NCI-H2196 (cell line): Measurements from ENCODE around the gene PKNOX2.

Experiments used
- DNase-seq: peaks from one replicate; lab custom pipeline; 2025; ENCODE audit not compliant: unreplicated experiment; lab: John Stamatoyannopoulos, UW

The PKNOX2 gene

DNA sequence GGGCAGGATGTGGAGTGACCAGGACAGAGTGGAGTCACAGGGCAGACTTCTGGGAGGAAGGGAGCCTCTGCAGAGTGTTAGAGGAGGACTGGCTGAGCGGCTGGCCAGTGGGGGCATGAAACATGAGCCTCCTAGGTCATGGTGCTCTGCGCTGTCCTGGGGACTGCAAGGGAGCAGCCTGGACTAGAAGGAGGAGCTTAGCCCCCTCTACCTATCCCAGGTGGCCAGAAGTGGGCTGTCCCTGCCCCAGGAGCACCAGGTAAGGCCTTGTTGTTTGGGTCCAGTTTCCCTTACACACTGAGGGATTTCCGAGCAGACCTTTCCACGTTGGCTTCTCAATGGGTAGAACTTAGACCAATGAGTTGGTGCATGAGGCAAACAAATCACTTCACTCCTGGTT lies 7.4 kb downstream of the PKNOX2 start:
- no peak for DNase-seq

DNA sequence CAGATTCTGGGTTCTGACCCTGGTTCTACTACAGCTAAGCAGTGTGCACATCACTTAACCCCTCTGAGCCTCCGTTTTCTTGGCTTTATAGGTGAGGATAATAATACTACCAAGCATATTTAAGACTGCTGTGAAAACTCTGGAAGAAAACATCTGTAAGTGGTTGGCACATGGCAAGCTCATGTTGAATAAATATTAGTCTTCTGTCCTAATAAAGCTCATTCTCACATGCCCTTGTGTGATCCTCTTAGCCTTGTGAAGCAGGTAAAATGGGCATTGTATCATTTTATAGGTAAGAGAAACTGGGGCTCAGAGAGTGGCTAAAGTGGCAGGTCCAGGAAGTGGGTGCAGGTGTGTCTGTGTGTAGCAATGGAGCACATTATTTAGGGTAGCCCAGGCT lies 8.5 kb downstream of the PKNOX2 start:
- DNase-seq, result no peak

DNA sequence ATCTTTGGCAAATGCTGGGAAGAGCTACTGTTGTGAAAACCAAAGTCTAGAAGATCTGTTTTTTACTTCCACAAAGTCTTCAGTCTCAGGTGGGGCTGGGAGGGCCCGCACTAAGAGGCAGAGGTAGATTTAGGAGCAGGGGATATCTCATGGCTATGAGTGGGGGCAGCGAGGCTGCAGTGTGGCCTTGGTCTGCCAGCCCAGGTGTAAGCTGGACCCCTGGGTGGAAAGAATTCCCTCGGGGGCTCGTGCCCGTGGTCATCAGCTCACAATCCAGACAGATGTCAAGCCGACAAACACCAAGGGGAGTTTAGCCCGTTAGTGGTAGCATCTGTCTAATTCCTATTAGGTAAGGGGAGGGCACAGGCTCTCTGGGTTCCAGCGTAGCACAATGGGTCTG lies 9.0 kb downstream of the PKNOX2 start:
- no peak for DNase-seq

- DNase-seq, result no peak
Measured at GRCh38 chr11:125174057-125174456, 9.5 kb downstream of the PKNOX2 start.

- DNase-seq, result no peak
Measured at GRCh38 chr11:125174686-125175085, 10.1 kb downstream of the PKNOX2 start.

GRCh38 chr11:125175166-125175565 lies 10.6 kb downstream of the PKNOX2 start:
- no peak for DNase-seq

DNA sequence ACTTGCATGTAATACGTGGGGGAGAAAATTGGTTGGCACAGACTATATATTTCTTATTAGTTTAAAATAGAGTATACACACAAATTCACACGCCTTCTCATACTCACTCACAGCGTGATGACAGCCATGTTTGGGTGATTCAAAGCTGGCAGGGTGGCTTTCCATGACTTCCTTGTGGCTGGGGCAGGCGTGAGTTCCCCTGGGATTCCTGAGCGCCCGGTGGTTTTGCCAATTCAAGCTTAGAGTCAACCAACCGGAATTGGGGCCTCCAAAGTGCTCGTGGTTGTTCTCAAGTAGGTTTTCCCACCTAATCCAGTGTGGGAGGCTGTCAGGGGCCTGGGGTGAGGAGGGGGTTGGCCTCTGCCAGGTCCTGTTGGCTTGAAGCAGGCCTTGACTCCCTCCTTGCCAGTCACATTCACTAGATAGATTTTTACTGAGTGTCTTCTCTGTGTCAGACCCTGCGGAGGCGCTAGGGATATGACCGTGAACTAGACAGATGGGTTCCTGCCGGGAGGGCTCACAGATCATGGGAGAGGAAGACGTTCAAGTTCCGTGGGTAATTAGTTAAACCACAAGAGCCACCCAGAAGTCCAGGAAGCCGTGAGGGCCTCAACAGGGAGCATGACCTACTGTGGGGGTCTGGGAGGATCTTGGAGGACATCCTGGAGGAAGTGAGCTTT lies 11.5 kb downstream of the PKNOX2 start:
- DNase-seq, result no peak

GRCh38 chr11:125176866-125177265 lies 12.3 kb downstream of the PKNOX2 start:
- no peak for DNase-seq

DNA sequence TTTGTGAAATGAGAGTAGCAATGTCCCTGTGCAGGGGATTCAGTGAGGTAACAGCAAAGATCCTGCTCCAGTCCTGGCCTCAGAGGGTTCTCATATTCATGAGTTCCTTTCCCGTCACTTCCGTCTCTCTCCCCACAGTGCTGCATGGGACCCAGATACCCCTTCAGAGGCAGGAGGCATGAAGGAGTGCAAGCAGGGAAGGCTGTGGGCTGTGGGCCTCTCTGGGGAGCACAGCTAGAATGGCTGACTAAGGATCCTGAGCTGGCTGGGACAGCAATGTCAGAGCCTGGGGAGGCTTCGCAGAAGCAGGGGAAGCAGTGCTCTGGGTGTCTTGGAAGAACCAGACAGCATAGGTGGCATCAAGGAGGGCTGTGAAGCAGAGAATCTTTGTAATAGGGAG lies 13.0 kb downstream of the PKNOX2 start:
- no peak for DNase-seq

- DNase-seq, result no peak
Measured at GRCh38 chr11:125179346-125179745, 14.8 kb downstream of the PKNOX2 start.

- DNase-seq, result no peak
Measured at GRCh38 chr11:125179895-125180294, 15.3 kb downstream of the PKNOX2 start.

- no peak for DNase-seq
Measured at GRCh38 chr11:125180413-125181305, 16.1 kb downstream of the PKNOX2 start.

- DNase-seq, result no peak
Measured at GRCh38 chr11:125182573-125182972, 18.0 kb downstream of the PKNOX2 start.

- no peak for DNase-seq
Measured at GRCh38 chr11:125183641-125184040, 19.1 kb downstream of the PKNOX2 start.

GRCh38 chr11:125188021-125188420 lies 23.5 kb downstream of the PKNOX2 start:
- DNase-seq, result no peak

DNA sequence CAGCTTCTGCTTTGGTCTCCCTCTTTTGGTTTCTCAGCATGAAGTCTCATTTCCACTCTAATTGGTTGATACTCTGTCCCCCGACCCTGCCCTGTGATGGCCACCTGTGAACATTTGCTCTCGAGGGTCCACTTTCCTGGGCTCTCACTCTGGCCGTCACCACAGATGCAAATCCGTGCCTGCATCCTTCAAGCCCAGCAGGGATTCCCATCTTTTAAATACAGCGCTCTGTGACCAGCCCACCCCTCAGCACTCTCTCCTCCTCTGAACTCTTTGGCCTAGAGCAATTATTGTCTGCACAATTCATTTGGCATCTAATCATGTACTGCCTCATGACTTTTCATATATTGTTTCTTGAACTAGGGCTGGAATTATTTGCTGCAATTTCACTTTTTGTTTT lies 26.0 kb downstream of the PKNOX2 start:
- no peak for DNase-seq

DNA sequence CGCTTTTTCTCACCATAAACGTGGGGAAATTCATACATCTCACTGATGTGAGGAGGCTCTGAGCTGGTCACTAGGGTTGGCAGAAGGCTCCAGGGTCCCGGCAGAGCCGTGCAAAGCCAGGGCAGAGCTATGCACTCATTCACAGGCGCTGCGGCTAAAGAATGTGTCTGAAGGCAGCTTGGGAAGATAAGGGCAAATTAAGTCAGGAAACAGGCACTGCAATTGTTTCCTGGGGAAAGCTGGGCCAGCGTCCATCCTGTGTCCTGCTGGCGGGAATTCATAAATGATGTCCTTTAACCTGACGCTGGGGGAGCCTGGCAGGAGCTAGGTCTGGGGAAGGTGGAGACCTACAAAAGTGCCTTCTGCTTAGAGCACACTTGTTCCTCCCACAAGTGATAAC lies 27.6 kb downstream of the PKNOX2 start:
- no peak for DNase-seq

GRCh38 chr11:125192717-125193415 lies 28.3 kb downstream of the PKNOX2 start:
- no peak for DNase-seq

DNA sequence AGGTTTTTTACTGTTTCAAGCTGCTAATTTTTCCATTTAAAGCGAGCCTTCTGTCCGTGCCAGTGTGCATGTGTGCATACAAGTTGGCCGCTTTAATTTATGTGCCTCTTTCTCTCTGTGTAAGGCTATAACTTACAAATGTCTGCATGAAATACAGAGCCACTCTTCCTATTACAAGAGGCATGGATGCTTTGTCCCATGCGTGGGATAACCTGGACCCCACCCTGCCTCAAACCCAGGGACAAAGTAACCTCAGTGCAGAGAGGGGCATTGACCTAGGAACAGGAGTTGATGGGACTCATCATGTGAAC lies 28.8 kb downstream of the PKNOX2 start:
- DNase-seq, result no peak

DNA sequence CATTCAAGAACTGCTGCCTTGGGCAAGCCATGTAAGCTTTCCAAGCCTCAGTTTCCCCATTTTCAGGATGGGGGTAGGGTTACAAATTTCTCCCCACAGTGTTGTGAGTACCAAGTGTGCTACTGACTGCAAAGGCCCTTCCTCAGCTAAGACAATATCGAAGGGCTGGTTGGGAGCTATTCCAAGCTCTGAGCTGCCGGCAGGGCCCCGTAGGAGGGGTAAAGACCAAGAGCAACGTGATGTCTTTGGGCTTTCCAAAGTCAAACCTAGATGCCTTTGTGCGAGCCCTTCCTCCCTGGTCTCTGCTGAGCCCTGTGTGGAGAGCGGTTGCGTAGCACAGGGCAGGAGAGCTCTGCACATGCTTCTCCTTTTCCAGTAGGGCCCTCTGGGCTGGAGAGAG lies 29.3 kb downstream of the PKNOX2 start:
- no peak for DNase-seq

DNA sequence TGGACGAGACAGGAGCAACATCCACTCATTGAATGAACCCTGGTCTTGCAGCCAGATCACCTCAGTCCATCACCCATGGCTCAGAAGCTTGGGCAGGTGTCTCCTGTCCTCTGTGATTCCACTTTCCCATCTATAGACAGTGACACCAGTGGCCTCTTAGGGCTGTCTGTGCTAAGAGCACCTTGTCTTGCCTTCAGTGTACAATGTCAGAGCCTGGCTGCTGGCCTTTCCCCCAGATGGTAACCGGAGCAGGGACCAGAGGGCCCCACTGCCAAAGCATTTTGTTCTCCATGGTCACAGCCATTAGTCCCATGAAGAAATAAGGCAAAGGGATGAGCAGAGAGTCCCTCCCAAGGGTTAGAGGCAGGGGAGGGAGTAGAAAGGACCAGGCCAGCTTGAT lies 35.4 kb downstream of the PKNOX2 start:
- DNase-seq, result no peak

- no peak for DNase-seq
Measured at GRCh38 chr11:125200441-125200840, 35.9 kb downstream of the PKNOX2 start.
